Measurements from ENCODE around the gene CCDC102B.

The CCDC102B gene

GRCh38 chr18:68800075-68800474, 2.2 kb downstream of the CCDC102B start:
- no peak for TF ChIP-seq FOXP2 (optimal IDR thresholded peaks at IDR 0.05; ENCODE audit: borderline replicate concordance, extremely low read depth, extremely low read length, insufficient read depth)
- no peak for TF ChIP-seq SIN3A (IDR thresholded peaks at IDR 0.05; ENCODE audit: borderline replicate concordance, insufficient read depth, low read length)
- no peak for TF ChIP-seq TAF1 (IDR thresholded peaks at IDR 0.05; ENCODE audit: borderline replicate concordance, insufficient read depth, low read length)
- TF ChIP-seq POLR2AphosphoS5 (IDR thresholded peaks at IDR 0.05; ENCODE audit: low read depth, low read length) = no peak

DNA sequence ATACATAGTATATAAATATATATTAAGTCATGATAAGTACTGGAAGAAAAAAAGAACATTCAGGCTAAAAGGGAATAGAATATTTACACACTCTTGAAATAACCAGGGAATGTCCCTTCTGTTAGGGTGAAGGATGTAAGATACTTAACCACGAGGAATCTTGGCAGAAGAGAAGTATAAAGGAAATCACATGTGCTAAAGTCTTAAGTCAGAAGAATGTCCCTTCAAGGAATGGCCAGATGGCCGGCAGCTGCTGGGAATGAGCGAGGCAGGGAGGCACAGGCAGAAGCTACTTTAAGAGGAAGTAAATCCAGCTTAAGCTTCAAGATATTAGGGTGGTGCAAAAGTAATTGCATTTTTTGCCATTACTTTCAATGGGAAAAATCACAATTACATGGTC, 5.5 kb downstream of the CCDC102B start:
- TF ChIP-seq TAF1 (IDR thresholded peaks at IDR 0.05; ENCODE audit: borderline replicate concordance, insufficient read depth, low read length) (no peak), FOXP2 (optimal IDR thresholded peaks at IDR 0.05; ENCODE audit: borderline replicate concordance, extremely low read depth, extremely low read length, insufficient read depth) (no peak), POLR2AphosphoS5 (IDR thresholded peaks at IDR 0.05; ENCODE audit: low read depth, low read length) (no peak), SIN3A (IDR thresholded peaks at IDR 0.05; ENCODE audit: borderline replicate concordance, insufficient read depth, low read length) (no peak)
- TF ChIP-seq, protein P1, sequence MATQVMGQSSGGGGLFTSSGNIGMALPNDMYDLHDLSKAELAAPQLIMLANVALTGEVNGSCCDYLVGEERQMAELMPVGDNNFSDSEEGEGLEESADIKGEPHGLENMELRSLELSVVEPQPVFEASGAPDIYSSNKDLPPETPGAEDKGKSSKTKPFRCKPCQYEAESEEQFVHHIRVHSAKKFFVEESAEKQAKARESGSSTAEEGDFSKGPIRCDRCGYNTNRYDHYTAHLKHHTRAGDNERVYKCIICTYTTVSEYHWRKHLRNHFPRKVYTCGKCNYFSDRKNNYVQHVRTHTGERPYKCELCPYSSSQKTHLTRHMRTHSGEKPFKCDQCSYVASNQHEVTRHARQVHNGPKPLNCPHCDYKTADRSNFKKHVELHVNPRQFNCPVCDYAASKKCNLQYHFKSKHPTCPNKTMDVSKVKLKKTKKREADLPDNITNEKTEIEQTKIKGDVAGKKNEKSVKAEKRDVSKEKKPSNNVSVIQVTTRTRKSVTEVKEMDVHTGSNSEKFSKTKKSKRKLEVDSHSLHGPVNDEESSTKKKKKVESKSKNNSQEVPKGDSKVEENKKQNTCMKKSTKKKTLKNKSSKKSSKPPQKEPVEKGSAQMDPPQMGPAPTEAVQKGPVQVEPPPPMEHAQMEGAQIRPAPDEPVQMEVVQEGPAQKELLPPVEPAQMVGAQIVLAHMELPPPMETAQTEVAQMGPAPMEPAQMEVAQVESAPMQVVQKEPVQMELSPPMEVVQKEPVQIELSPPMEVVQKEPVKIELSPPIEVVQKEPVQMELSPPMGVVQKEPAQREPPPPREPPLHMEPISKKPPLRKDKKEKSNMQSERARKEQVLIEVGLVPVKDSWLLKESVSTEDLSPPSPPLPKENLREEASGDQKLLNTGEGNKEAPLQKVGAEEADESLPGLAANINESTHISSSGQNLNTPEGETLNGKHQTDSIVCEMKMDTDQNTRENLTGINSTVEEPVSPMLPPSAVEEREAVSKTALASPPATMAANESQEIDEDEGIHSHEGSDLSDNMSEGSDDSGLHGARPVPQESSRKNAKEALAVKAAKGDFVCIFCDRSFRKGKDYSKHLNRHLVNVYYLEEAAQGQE (IDR thresholded peaks at IDR 0.05; ENCODE audit: insufficient read depth in 1 of 2, low read depth in 2 of 2, low read length in 2 of 2) = no peak

DNA sequence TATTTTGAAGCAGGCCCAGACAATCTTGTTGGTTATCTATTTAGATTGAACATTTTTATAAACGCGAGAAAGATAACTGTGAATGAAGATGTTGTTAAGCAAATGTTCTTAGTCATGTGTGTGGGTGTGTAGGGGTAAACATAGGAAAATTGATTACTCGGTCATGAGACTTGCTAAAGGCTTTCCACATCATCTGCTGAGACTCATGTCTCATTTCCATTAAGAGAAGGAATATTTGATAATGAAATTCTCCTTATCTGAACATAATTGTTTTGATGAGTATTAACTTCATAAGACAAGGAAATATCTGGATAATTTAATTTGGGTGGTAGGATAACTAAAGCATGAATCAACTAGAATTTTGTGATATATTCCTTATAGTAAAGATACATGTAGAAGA, 19.7 kb downstream of the CCDC102B start:
- TF ChIP-seq POLR2AphosphoS5 (IDR thresholded peaks at IDR 0.05; ENCODE audit: low read depth, low read length) = no peak
- no peak for TF ChIP-seq TAF1 (IDR thresholded peaks at IDR 0.05; ENCODE audit: borderline replicate concordance, insufficient read depth, low read length)
- no peak for TF ChIP-seq SIN3A (IDR thresholded peaks at IDR 0.05; ENCODE audit: borderline replicate concordance, insufficient read depth, low read length)
- no peak for TF ChIP-seq FOXP2 (optimal IDR thresholded peaks at IDR 0.05; ENCODE audit: borderline replicate concordance, extremely low read depth, extremely low read length, insufficient read depth)
- TF ChIP-seq, protein P1 (IDR thresholded peaks at IDR 0.05; ENCODE audit: insufficient read depth in 1 of 2, low read depth in 2 of 2, low read length in 2 of 2) = no peak

DNA sequence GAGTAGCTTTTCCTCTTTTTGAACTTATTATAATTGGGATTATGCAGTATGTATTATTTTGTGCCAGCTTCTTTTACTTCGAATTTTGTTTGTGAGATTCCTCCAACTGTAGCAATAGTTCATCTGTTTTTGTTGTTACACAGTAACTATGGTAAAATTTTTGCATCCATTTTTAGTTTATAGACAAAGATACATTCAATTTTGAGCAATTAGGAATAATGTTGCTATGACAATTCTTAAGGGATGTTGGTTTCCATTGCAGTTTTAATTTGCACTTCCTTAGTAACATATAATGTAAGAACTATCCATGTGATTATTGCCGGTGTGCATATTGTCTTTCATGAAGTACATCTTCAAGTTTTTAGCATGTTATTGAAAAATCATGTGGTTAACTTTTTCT, 20.7 kb downstream of the CCDC102B start:
- TF ChIP-seq TAF1 (IDR thresholded peaks at IDR 0.05; ENCODE audit: borderline replicate concordance, insufficient read depth, low read length) (no peak), FOXP2 (optimal IDR thresholded peaks at IDR 0.05; ENCODE audit: borderline replicate concordance, extremely low read depth, extremely low read length, insufficient read depth) (no peak), POLR2AphosphoS5 (IDR thresholded peaks at IDR 0.05; ENCODE audit: low read depth, low read length) (no peak), SIN3A (IDR thresholded peaks at IDR 0.05; ENCODE audit: borderline replicate concordance, insufficient read depth, low read length) (no peak)
- TF ChIP-seq, protein P1 (IDR thresholded peaks at IDR 0.05; ENCODE audit: insufficient read depth in 1 of 2, low read depth in 2 of 2, low read length in 2 of 2) = no peak

- no peak for TF ChIP-seq FOXP2 (optimal IDR thresholded peaks at IDR 0.05; ENCODE audit: borderline replicate concordance, extremely low read depth, extremely low read length, insufficient read depth)
- TF ChIP-seq, protein P1 (IDR thresholded peaks at IDR 0.05; ENCODE audit: insufficient read depth in 1 of 2, low read depth in 2 of 2, low read length in 2 of 2) = no peak
- TF ChIP-seq SIN3A (IDR thresholded peaks at IDR 0.05; ENCODE audit: borderline replicate concordance, insufficient read depth, low read length) = no peak
- no peak for TF ChIP-seq POLR2AphosphoS5 (IDR thresholded peaks at IDR 0.05; ENCODE audit: low read depth, low read length)
- TF ChIP-seq TAF1 (IDR thresholded peaks at IDR 0.05; ENCODE audit: borderline replicate concordance, insufficient read depth, low read length) = no peak
Observed at GRCh38 chr18:68822926-68823325, 25.0 kb downstream of the CCDC102B start.

Data from PFSK-1 (cell line).